ENCODE data around the gene MRPL21.

MRPL21 gene

GRCh38 chr11:68904248-68904847 lies 716 bp upstream of the MRPL21 start:
- Histone ChIP-seq H3K4me3 (ENCODE audit: low read depth, low read length) (peak overlapping the region; percentile 98), H3K4ac (ENCODE audit: low read depth, low read length) (peak overlapping the region; percentile 95), H3K36me3 (ENCODE audit: control insufficient read depth in 1 of 2, insufficient read depth in 2 of 2, low read length in 2 of 2) (peaks cover 7 to 17% of the 10 kb centered on the region in 2 experiments), H4K91ac (ENCODE audit: low read depth, low read length) (peak overlapping the region; percentile 85), H4K12ac (ENCODE audit: low read depth, low read length) (peak overlapping the region; percentile 93), H3K79me1 (ENCODE audit: low read length) (peaks cover 6% of the 10 kb centered on the region), H4K8ac (ENCODE audit: low read depth, low read length) (peak overlapping the region; percentile 100), H3K14ac (ENCODE audit: low read length) (peak overlapping the region; percentile 72), H3K9ac (ENCODE audit: low read length) (peak overlapping the region; percentile 94), H3K18ac (ENCODE audit: low read length) (peak overlapping the region; percentile 94), H2BK5ac (ENCODE audit: low read depth, low read length, poor library complexity) (no peak overlapping the region), H3K27me3 (ENCODE audit: insufficient read depth, low read length) (no peaks in the 10 kb centered on the region), H3K4me1 (ENCODE audit: control insufficient read depth in 1 of 2, insufficient read depth in 2 of 2, low read length in 2 of 2) (peaks cover 4 to 5% of the 10 kb centered on the region in 2 experiments), H3K4me2 (ENCODE audit: low read length) (peak overlapping the region; percentile 71), H3K79me2 (ENCODE audit: control insufficient read depth, insufficient read depth, low read length, poor library complexity) (peaks cover 9% of the 10 kb centered on the region), H2BK120ac (ENCODE audit: insufficient read depth, low read length, poor library complexity) (peak overlapping the region; percentile 78), H3K23ac (ENCODE audit: low read length) (no peak overlapping the region), H3K9me3 (ENCODE audit: insufficient read depth, low read depth, low read length) (no peaks in the 10 kb centered on the region), H3K27ac (ENCODE audit: low read depth, low read length) (no peak overlapping the region), H2AK5ac (ENCODE audit: low read length) (no peak overlapping the region), H2AFZ (ENCODE audit: insufficient read depth, low read length, poor library complexity) (peak overlapping the region; percentile 81), H2BK12ac (ENCODE audit: low read length) (no peak overlapping the region)
- peak; percentile 14 to 55 for DNase-seq
- WGBS (ENCODE audit: extremely low coverage, insufficient coverage, insufficient read length), result no CpG with 5 or more reads among the region's 24 CpGs

- Histone ChIP-seq H3K4ac (ENCODE audit: low read depth, low read length) (no peak overlapping the region), H3K27ac (ENCODE audit: low read depth, low read length) (no peak overlapping the region), H3K4me2 (ENCODE audit: low read length) (no peak overlapping the region), H3K79me2 (ENCODE audit: control insufficient read depth, insufficient read depth, low read length, poor library complexity) (peaks cover 9% of the 10 kb centered on the region), H2BK12ac (ENCODE audit: low read length) (no peak overlapping the region), H3K14ac (ENCODE audit: low read length) (no peak overlapping the region), H3K4me3 (ENCODE audit: low read depth, low read length) (no peak overlapping the region), H3K9ac (ENCODE audit: low read length) (peak overlapping the region; percentile 24), H2BK120ac (ENCODE audit: insufficient read depth, low read length, poor library complexity) (no peak overlapping the region), H2BK5ac (ENCODE audit: low read depth, low read length, poor library complexity) (no peak overlapping the region), H4K91ac (ENCODE audit: low read depth, low read length) (no peak overlapping the region), H2AK5ac (ENCODE audit: low read length) (no peak overlapping the region), H2AFZ (ENCODE audit: insufficient read depth, low read length, poor library complexity) (no peak overlapping the region), H4K8ac (ENCODE audit: low read depth, low read length) (no peak overlapping the region), H3K79me1 (ENCODE audit: low read length) (peaks cover 6% of the 10 kb centered on the region), H3K36me3 (ENCODE audit: control insufficient read depth in 1 of 2, insufficient read depth in 2 of 2, low read length in 2 of 2) (peaks cover 32 to 34% of the 10 kb centered on the region in 2 experiments), H3K9me3 (ENCODE audit: insufficient read depth, low read depth, low read length) (peaks cover 3% of the 10 kb centered on the region), H4K12ac (ENCODE audit: low read depth, low read length) (no peak overlapping the region), H3K18ac (ENCODE audit: low read length) (no peak overlapping the region), H3K4me1 (ENCODE audit: control insufficient read depth in 1 of 2, insufficient read depth in 2 of 2, low read length in 2 of 2) (peaks cover 4 to 5% of the 10 kb centered on the region in 2 experiments), H3K27me3 (ENCODE audit: insufficient read depth, low read length) (no peaks in the 10 kb centered on the region), H3K23ac (ENCODE audit: low read length) (no peak overlapping the region)
- no CpG with 5 or more reads among the region's 9 CpGs for WGBS (ENCODE audit: extremely low coverage, insufficient coverage, insufficient read length)
- DNase-seq, result no peak
These were observed 2.7 kb downstream of the MRPL21 start for GRCh38 chr11:68900835-68901381.

GRCh38 chr11:68897441-68897840 lies 6.2 kb downstream of the MRPL21 start:
- Histone ChIP-seq H2AK5ac (ENCODE audit: low read length) (no peak overlapping the region), H4K91ac (ENCODE audit: low read depth, low read length) (no peak overlapping the region), H3K27ac (ENCODE audit: low read depth, low read length) (no peak overlapping the region), H3K4me1 (ENCODE audit: control insufficient read depth in 1 of 2, insufficient read depth in 2 of 2, low read length in 2 of 2) (no peaks in the 10 kb centered on the region), H3K27me3 (ENCODE audit: insufficient read depth, low read length) (no peaks in the 10 kb centered on the region), H2BK5ac (ENCODE audit: low read depth, low read length, poor library complexity) (no peak overlapping the region), H2BK120ac (ENCODE audit: insufficient read depth, low read length, poor library complexity) (no peak overlapping the region), H3K79me2 (ENCODE audit: control insufficient read depth, insufficient read depth, low read length, poor library complexity) (no peaks in the 10 kb centered on the region), H3K9me3 (ENCODE audit: insufficient read depth, low read depth, low read length) (peaks cover 3% of the 10 kb centered on the region), H3K14ac (ENCODE audit: low read length) (no peak overlapping the region), H3K23ac (ENCODE audit: low read length) (no peak overlapping the region), H3K4me2 (ENCODE audit: low read length) (no peak overlapping the region), H4K12ac (ENCODE audit: low read depth, low read length) (no peak overlapping the region), H2AFZ (ENCODE audit: insufficient read depth, low read length, poor library complexity) (no peak overlapping the region), H3K4me3 (ENCODE audit: low read depth, low read length) (no peak overlapping the region), H3K9ac (ENCODE audit: low read length) (no peak overlapping the region), H2BK12ac (ENCODE audit: low read length) (no peak overlapping the region), H3K79me1 (ENCODE audit: low read length) (no peaks in the 10 kb centered on the region), H3K36me3 (ENCODE audit: control insufficient read depth in 1 of 2, insufficient read depth in 2 of 2, low read length in 2 of 2) (peaks cover 53 to 57% of the 10 kb centered on the region in 2 experiments), H4K8ac (ENCODE audit: low read depth, low read length) (no peak overlapping the region), H3K18ac (ENCODE audit: low read length) (no peak overlapping the region), H3K4ac (ENCODE audit: low read depth, low read length) (no peak overlapping the region)
- WGBS (ENCODE audit: extremely low coverage, insufficient coverage, insufficient read length), result no CpG with 5 or more reads among the region's 9 CpGs
- DNase-seq, result no peak

GRCh38 chr11:68896171-68896959 lies 7.3 kb downstream of the MRPL21 start:
- Histone ChIP-seq H2BK120ac (ENCODE audit: insufficient read depth, low read length, poor library complexity) (no peak overlapping the region), H4K8ac (ENCODE audit: low read depth, low read length) (no peak overlapping the region), H3K4me1 (ENCODE audit: control insufficient read depth in 1 of 2, insufficient read depth in 2 of 2, low read length in 2 of 2) (no peaks in the 10 kb centered on the region), H3K27ac (ENCODE audit: low read depth, low read length) (no peak overlapping the region), H3K27me3 (ENCODE audit: insufficient read depth, low read length) (no peaks in the 10 kb centered on the region), H3K4me3 (ENCODE audit: low read depth, low read length) (no peak overlapping the region), H3K4me2 (ENCODE audit: low read length) (no peak overlapping the region), H2BK12ac (ENCODE audit: low read length) (no peak overlapping the region), H3K36me3 (ENCODE audit: control insufficient read depth in 1 of 2, insufficient read depth in 2 of 2, low read length in 2 of 2) (peaks cover 61 to 65% of the 10 kb centered on the region in 2 experiments), H4K91ac (ENCODE audit: low read depth, low read length) (no peak overlapping the region), H3K4ac (ENCODE audit: low read depth, low read length) (no peak overlapping the region), H4K12ac (ENCODE audit: low read depth, low read length) (no peak overlapping the region), H2AK5ac (ENCODE audit: low read length) (no peak overlapping the region), H3K9me3 (ENCODE audit: insufficient read depth, low read depth, low read length) (peaks cover 4% of the 10 kb centered on the region), H2AFZ (ENCODE audit: insufficient read depth, low read length, poor library complexity) (no peak overlapping the region), H3K9ac (ENCODE audit: low read length) (no peak overlapping the region), H3K79me2 (ENCODE audit: control insufficient read depth, insufficient read depth, low read length, poor library complexity) (no peaks in the 10 kb centered on the region), H2BK5ac (ENCODE audit: low read depth, low read length, poor library complexity) (no peak overlapping the region), H3K79me1 (ENCODE audit: low read length) (no peaks in the 10 kb centered on the region), H3K18ac (ENCODE audit: low read length) (no peak overlapping the region), H3K23ac (ENCODE audit: low read length) (no peak overlapping the region), H3K14ac (ENCODE audit: low read length) (no peak overlapping the region)
- DNase-seq, result no peak
- WGBS (ENCODE audit: extremely low coverage, insufficient coverage, insufficient read length), result no CpG with 5 or more reads among the region's 23 CpGs

Measured in trophoblast cell (in vitro differentiated cells and primary cell).